HCT116 (cell line): ENCODE measurements around the gene UGT2A3. TPM values are rescaled to one million over a fixed set of nuclear protein-coding genes. Genes with fewer than 3 reads are reported as not detected.

Source experiments
- ATAC-seq: fragments of 200-7000 bp; cut with Tn5 transposase; 2 replicates; pipeline ENCODE4 v1.9.1; 2020; ENCODE audit warnings: mild to moderate bottlenecking, moderate library complexity
- BruUV-seq: library from RNA; stranded (reverse); fragments of 400-500 nt; replicated peaks from 2 replicates; lab custom pipeline; 2021; lab: Mats Ljungman, UMichigan
- CTCF ChIA-PET: fragments of 300-600 bp; sonication (Branson Sonifier 250); formaldehyde crosslinking; loops from one replicate; lab custom pipeline; 2021; ENCODE audit warnings: antibody characterized with exemption; lab: Charles Lee
- POLR2A ChIA-PET: fragments of 300-600, 350-600 bp; sonication (Branson Sonifier 250); formaldehyde crosslinking; loops from one replicate; lab custom pipeline; 2021; ENCODE audit warnings: antibody characterized with exemption; lab: Charles Lee
- RAD21 ChIA-PET, 2 experiments: fragments of 300-600 bp; sonication (Branson Sonifier 250); formaldehyde crosslinking; loops; one replicate each; lab custom pipeline; 2023; ENCODE audit warnings: low total read pairs in 2 of 2; ENCODE audit not compliant: uncharacterized antibody in 2 of 2, unreplicated experiment in 2 of 2, low non-redundant PET in 1 of 2; lab: Charles Lee
- DNase-seq: peaks from one replicate; pipeline ENCODE4 v3.0.0-alpha.2; 2010; ENCODE audit warnings: low read depth, low spot score
- H2AFZ ChIP-seq: fragments of 200-600 bp; shearing (Covaris generic), sonication (generic); 2 replicates; pipeline ENCODE4 v1.6.1; 2017; ENCODE audit warnings: low read depth, mixed run types, mixed read lengths, antibody characterized with exemption, low read length; ENCODE audit not compliant: poor library complexity, severe bottlenecking
- H3K27ac ChIP-seq: 2 replicates; pipeline ENCODE4 v1.5.1; 2012; ENCODE audit warnings: low read depth, low read length
- H3K27me3 ChIP-seq: fragments of 200-600 bp; sonication (generic); 2 replicates; pipeline ENCODE4 v1.6.1; 2016; ENCODE audit warnings: mixed run types, low read length, mixed read lengths; ENCODE audit not compliant: insufficient read depth
- H3K36me3 ChIP-seq, 2 experiments: fragments of 200-500 bp in 1 of 2; fragments of 200-600 bp in 1 of 2; sonication (Bioruptor generic) in 1 of 2; sonication (generic) in 1 of 2; 2 replicates each; pipeline versions ENCODE4 v1.5.1 to v1.6.1; 2014 to 2016; ENCODE audit warnings: low read length in 2 of 2, inconsistent platforms in 1 of 2, mixed read lengths in 1 of 2, mixed run types in 1 of 2; ENCODE audit not compliant: insufficient read depth in 2 of 2, control insufficient read depth in 1 of 2
- H3K4me1 ChIP-seq, 2 experiments: fragments of 200-600 bp in 1 of 2; sonication (generic) in 1 of 2; 2 replicates each; pipeline versions ENCODE4 v1.5.1 to v1.6.1; 2012 to 2017; ENCODE audit warnings: low read length in 2 of 2, inconsistent platforms in 1 of 2, mild to moderate bottlenecking in 1 of 2, mixed read lengths in 1 of 2, mixed run types in 1 of 2, moderate library complexity in 1 of 2; ENCODE audit not compliant: insufficient read depth in 2 of 2, control insufficient read depth in 1 of 2
- H3K4me2 ChIP-seq: fragments of 200-600 bp; sonication (generic); 2 replicates; pipeline ENCODE4 v1.6.1; 2017; ENCODE audit warnings: mixed run types, low read length, mixed read lengths
- H3K4me3 ChIP-seq, 2 experiments: fragments of 200-600 bp in 1 of 2; sonication (generic) in 1 of 2; replicated peaks in 1 of 2; 2 replicates each; pipeline ENCODE4 v1.5.1; 2011 to 2016; ENCODE audit warnings: low read length in 2 of 2, control low read depth in 1 of 2, low read depth in 1 of 2, mild to moderate bottlenecking in 1 of 2, mixed read lengths in 1 of 2, mixed run types in 1 of 2
- H3K79me2 ChIP-seq: fragments of 200-600 bp; sonication (generic); 2 replicates; pipeline ENCODE4 v1.6.1; 2017; ENCODE audit warnings: mild to moderate bottlenecking, mixed run types, low read length, moderate library complexity, mixed read lengths; ENCODE audit not compliant: insufficient read depth
- H3K9ac ChIP-seq: fragments of 200-600 bp; sonication (generic); 2 replicates; pipeline ENCODE4 v1.6.1; 2016; ENCODE audit warnings: low read length, mixed read lengths
- H3K9me2 ChIP-seq: fragments of 200-600 bp; sonication (generic), shearing (Covaris generic); 2 replicates; pipeline ENCODE4 v1.6.1; 2017; ENCODE audit warnings: mixed run types, mild to moderate bottlenecking, moderate library complexity; ENCODE audit not compliant: insufficient read depth
- H3K9me3 ChIP-seq, 2 experiments: fragments of 200-500 bp in 1 of 2; fragments of 200-600 bp in 1 of 2; sonication (Bioruptor generic) in 1 of 2; sonication (generic) in 1 of 2; 2 replicates each; pipeline ENCODE4 v1.6.1; 2014 to 2017; ENCODE audit warnings: low read length in 2 of 2, mixed read lengths in 2 of 2, inconsistent platforms in 1 of 2, low read depth in 1 of 2, mild to moderate bottlenecking in 1 of 2, mixed run types in 1 of 2, moderate library complexity in 1 of 2; ENCODE audit not compliant: control insufficient read depth in 1 of 2, insufficient read depth in 1 of 2
- H4K20me1 ChIP-seq: fragments of 200-600 bp; sonication (generic), shearing (Covaris generic); 2 replicates; pipeline ENCODE4 v1.6.1; 2017; ENCODE audit warnings: mixed run types, mild to moderate bottlenecking, moderate library complexity; ENCODE audit not compliant: insufficient read depth
- ATF3 ChIP-seq: IDR thresholded peaks from 2 replicates; pipeline ENCODE4 v1.6.1; 2012
- CBX3 ChIP-seq: IDR thresholded peaks from 2 replicates; pipeline ENCODE4 v1.6.1; 2012; ENCODE audit warnings: low read depth
- ELF1 ChIP-seq: IDR thresholded peaks from 2 replicates; pipeline ENCODE4 v1.6.1; 2012; ENCODE audit warnings: low read depth, borderline replicate concordance
- EZH2 ChIP-seq: fragments of 200-600 bp; sonication (generic); IDR thresholded peaks from 2 replicates; pipeline ENCODE4 v1.6.1; 2017; ENCODE audit warnings: antibody characterized with exemption, mixed run types
- EZH2phosphoT487 ChIP-seq: fragments of 200-600 bp; IDR thresholded peaks from 2 replicates; pipeline ENCODE4 v1.6.1; 2018; ENCODE audit warnings: antibody characterized with exemption, borderline replicate concordance
- JUND ChIP-seq: IDR thresholded peaks from 2 replicates; pipeline ENCODE4 v1.6.1; 2012
- POLR2A ChIP-seq: IDR thresholded peaks from 2 replicates; pipeline ENCODE4 v1.7.0; 2011; ENCODE audit warnings: borderline replicate concordance; ENCODE audit not compliant: insufficient read depth, insufficient read length; ENCODE audit errors: extremely low read depth
- POLR2AphosphoS5 ChIP-seq: IDR thresholded peaks from 2 replicates; pipeline ENCODE4 v1.6.1; 2011; ENCODE audit warnings: mild to moderate bottlenecking, low read depth, low read length, moderate library complexity
- RAD21 ChIP-seq: IDR thresholded peaks from 2 replicates; pipeline ENCODE4 v1.6.1; 2012; ENCODE audit warnings: low read depth, mild to moderate bottlenecking
- SIN3A ChIP-seq: IDR thresholded peaks from 2 replicates; pipeline ENCODE4 v1.6.1; 2012; ENCODE audit warnings: low read depth
- SP1 ChIP-seq: IDR thresholded peaks from 2 replicates; pipeline ENCODE4 v1.6.1; 2012; ENCODE audit warnings: low read depth
- SRF ChIP-seq: IDR thresholded peaks from 2 replicates; pipeline ENCODE4 v1.6.1; 2012; ENCODE audit warnings: low read depth
- TCF7L2 ChIP-seq: IDR thresholded peaks from 2 replicates; pipeline ENCODE4 v1.7.0; 2011; ENCODE audit warnings: borderline replicate concordance, inconsistent platforms; ENCODE audit not compliant: insufficient read depth, insufficient read length; ENCODE audit errors: extremely low read depth
- YY1 ChIP-seq: IDR thresholded peaks from 2 replicates; pipeline ENCODE4 v1.6.1; 2011; ENCODE audit warnings: low read length, low read depth, moderate library complexity, mild to moderate bottlenecking; ENCODE audit not compliant: insufficient replicate concordance; ENCODE audit errors: extremely low read depth
- ZFX ChIP-seq: fragments of 450-650 bp; IDR thresholded peaks from 2 replicates; pipeline ENCODE4 v1.6.1; 2017
- ZNF274 ChIP-seq: fragments of 200-500 bp; sonication (Bioruptor generic); IDR thresholded peaks from 2 replicates; pipeline ENCODE4 v1.6.1; 2014; ENCODE audit warnings: mild to moderate bottlenecking, low read depth, low read length, inconsistent platforms
- intact Hi-C: fragments of 100-400 bp; cut with micrococcal nuclease; formaldehyde crosslinking; loops from 2 replicates; pipeline ENCODE4 v1.10.0; 2022
- total RNA-seq: library from RNA; stranded (reverse); gene quantifications from one replicate; pipeline ENCODE4 v1.2.1, GENCODE V29; 2021; ENCODE audit not compliant: unreplicated experiment
- TF ChIP-seq, protein P1 (sequence below): IDR thresholded peaks from 2 replicates; pipeline ENCODE4 v1.6.1; 2012
- TF ChIP-seq, protein P2 (sequence below): IDR thresholded peaks from 2 replicates; pipeline ENCODE4 v1.6.1; 2012; ENCODE audit warnings: low read depth

The UGT2A3 gene
- total RNA-seq, 1 experiment from 2014 or later: not detected

GRCh38 chr4:68905939-68906779 lies 45.4 kb downstream of the UGT2A3 start:
- POLR2A ChIA-PET: no interaction called here
- Histone ChIP-seq H3K4me3 (no peak overlapping the region), H3K27ac (no peak overlapping the region), H4K20me1 (no peaks in the 10 kb centered on the region), H3K27me3 (no peaks in the 10 kb centered on the region), H3K4me2 (no peak overlapping the region), H3K9me2 (no peaks in the 10 kb centered on the region), H2AFZ (no peak overlapping the region), H3K79me2 (no peaks in the 10 kb centered on the region), H3K9me3 (no peaks in the 10 kb centered on the region), H3K36me3 (no peaks in the 10 kb centered on the region), H3K9ac (no peak overlapping the region), H3K4me1 (no peaks in the 10 kb centered on the region)
- ATAC-seq (no peak), DNase-seq (no peak)
- CTCF ChIA-PET: no interaction called here
- intact Hi-C loops: no loop called here
- TF ChIP-seq SP1 (no peak), POLR2AphosphoS5 (no peak), CBX3 (no peak), ZNF274 (no peak), ATF3 (no peak), ELF1 (no peak), EZH2phosphoT487 (no peak), RAD21 (no peak), EZH2 (no peak), TCF7L2 (no peak), SIN3A (no peak), ZFX (no peak), POLR2A (no peak), SRF (no peak), JUND (no peak), YY1 (no peak)
- TF ChIP-seq, protein P1, sequence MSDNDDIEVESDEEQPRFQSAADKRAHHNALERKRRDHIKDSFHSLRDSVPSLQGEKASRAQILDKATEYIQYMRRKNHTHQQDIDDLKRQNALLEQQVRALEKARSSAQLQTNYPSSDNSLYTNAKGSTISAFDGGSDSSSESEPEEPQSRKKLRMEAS: no peak
- TF ChIP-seq, protein P2, sequence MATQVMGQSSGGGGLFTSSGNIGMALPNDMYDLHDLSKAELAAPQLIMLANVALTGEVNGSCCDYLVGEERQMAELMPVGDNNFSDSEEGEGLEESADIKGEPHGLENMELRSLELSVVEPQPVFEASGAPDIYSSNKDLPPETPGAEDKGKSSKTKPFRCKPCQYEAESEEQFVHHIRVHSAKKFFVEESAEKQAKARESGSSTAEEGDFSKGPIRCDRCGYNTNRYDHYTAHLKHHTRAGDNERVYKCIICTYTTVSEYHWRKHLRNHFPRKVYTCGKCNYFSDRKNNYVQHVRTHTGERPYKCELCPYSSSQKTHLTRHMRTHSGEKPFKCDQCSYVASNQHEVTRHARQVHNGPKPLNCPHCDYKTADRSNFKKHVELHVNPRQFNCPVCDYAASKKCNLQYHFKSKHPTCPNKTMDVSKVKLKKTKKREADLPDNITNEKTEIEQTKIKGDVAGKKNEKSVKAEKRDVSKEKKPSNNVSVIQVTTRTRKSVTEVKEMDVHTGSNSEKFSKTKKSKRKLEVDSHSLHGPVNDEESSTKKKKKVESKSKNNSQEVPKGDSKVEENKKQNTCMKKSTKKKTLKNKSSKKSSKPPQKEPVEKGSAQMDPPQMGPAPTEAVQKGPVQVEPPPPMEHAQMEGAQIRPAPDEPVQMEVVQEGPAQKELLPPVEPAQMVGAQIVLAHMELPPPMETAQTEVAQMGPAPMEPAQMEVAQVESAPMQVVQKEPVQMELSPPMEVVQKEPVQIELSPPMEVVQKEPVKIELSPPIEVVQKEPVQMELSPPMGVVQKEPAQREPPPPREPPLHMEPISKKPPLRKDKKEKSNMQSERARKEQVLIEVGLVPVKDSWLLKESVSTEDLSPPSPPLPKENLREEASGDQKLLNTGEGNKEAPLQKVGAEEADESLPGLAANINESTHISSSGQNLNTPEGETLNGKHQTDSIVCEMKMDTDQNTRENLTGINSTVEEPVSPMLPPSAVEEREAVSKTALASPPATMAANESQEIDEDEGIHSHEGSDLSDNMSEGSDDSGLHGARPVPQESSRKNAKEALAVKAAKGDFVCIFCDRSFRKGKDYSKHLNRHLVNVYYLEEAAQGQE: no peak
- no TSS peak for BruUV-seq
- RAD21 ChIA-PET: no interaction called here
